ENCODE measurements around the gene NOSTRIN. TPM values are rescaled to one million over a fixed set of nuclear protein-coding genes. Genes with fewer than 3 reads are reported as not detected.

NOSTRIN gene
- total RNA-seq, 1 donor from 2014 or later, result 3.1 TPM

- no peak overlapping the region for H3K4me3 ChIP-seq (ENCODE audit: low read depth, low read length)
- DNase-seq (ENCODE audit: low read depth), result no peak
- TF ChIP-seq CTCF (conservative IDR thresholded peaks at IDR 0.05; ENCODE audit: low read depth, low read length), result no peak
Measured at GRCh38 chr2:168884975-168885374, 82.5 kb downstream of the NOSTRIN start.

GRCh38 chr2:168889635-168890005 lies 87.2 kb downstream of the NOSTRIN start:
- H3K4me3 ChIP-seq (ENCODE audit: low read depth, low read length), result peak overlapping the region; percentile 85
- DNase-seq (ENCODE audit: low read depth), result no peak
- TF ChIP-seq CTCF (conservative IDR thresholded peaks at IDR 0.05; ENCODE audit: low read depth, low read length), result no peak

GRCh38 chr2:168890006-168890782 lies 87.8 kb downstream of the NOSTRIN start, which contains the start of gene SPC25:
Gene SPC25, minus strand, starts transcription at chr2:168890430. Its CDS starts 911 bp downstream, at chr2:168889519.
- no peak for TF ChIP-seq CTCF (conservative IDR thresholded peaks at IDR 0.05; ENCODE audit: low read depth, low read length)
- peak within 1 kb of the TSS; percentile 85 for H3K4me3 ChIP-seq (ENCODE audit: low read depth, low read length)
- peak; percentile 36 for DNase-seq (ENCODE audit: low read depth)

GRCh38 chr2:168892327-168892726 lies 89.9 kb downstream of the NOSTRIN start:
- no peak for TF ChIP-seq CTCF (conservative IDR thresholded peaks at IDR 0.05; ENCODE audit: low read depth, low read length)
- DNase-seq (ENCODE audit: low read depth), result no peak
- H3K4me3 ChIP-seq (ENCODE audit: low read depth, low read length), result no peak overlapping the region

- no peak overlapping the region for H3K4me3 ChIP-seq (ENCODE audit: low read depth, low read length)
- DNase-seq (ENCODE audit: low read depth), result no peak
- no peak for TF ChIP-seq CTCF (conservative IDR thresholded peaks at IDR 0.05; ENCODE audit: low read depth, low read length)
Measured at GRCh38 chr2:168894101-168894500, 91.7 kb downstream of the NOSTRIN start.

GRCh38 chr2:168894720-168895119 lies 92.3 kb downstream of the NOSTRIN start:
- DNase-seq (ENCODE audit: low read depth), result no peak
- TF ChIP-seq CTCF (conservative IDR thresholded peaks at IDR 0.05; ENCODE audit: low read depth, low read length), result no peak
- H3K4me3 ChIP-seq (ENCODE audit: low read depth, low read length), result no peak overlapping the region

GRCh38 chr2:168895771-168896170 lies 93.3 kb downstream of the NOSTRIN start:
- H3K4me3 ChIP-seq (ENCODE audit: low read depth, low read length), result no peak overlapping the region
- no peak for DNase-seq (ENCODE audit: low read depth)
- TF ChIP-seq CTCF (conservative IDR thresholded peaks at IDR 0.05; ENCODE audit: low read depth, low read length), result no peak

All from epithelial cell of proximal tubule (primary cell).